K562 (cell line): ENCODE results near the gene BRPF1. TPM values are rescaled to one million over a fixed set of nuclear protein-coding genes. Genes with fewer than 3 reads are reported as not detected.

Experiments used
- ADNP ChIP-seq: fragments of 200-800 bp; sonication (Bioruptor generic); IDR thresholded peaks from 2 replicates; pipeline ENCODE4 v1.6.1; 2016; ENCODE audit warnings: missing genetic modification characterization, missing compliant biosample characterization
- CCNT2 ChIP-seq: IDR thresholded peaks from 2 replicates; pipeline ENCODE4 v1.6.1; 2011; ENCODE audit warnings: borderline replicate concordance, low read depth, mild to moderate bottlenecking, moderate library complexity, mixed read lengths, low read length; ENCODE audit not compliant: insufficient read length; ENCODE audit errors: extremely low read depth
- CREBBP ChIP-seq: IDR thresholded peaks from one replicate; pipeline ENCODE4 v1.6.1; 2012; ENCODE audit warnings: low read depth, mild to moderate bottlenecking, control low read depth, inconsistent platforms, low read length
- CTCFL ChIP-seq: IDR thresholded peaks from 2 replicates; pipeline ENCODE4 v1.6.1; 2011; ENCODE audit warnings: borderline replicate concordance, low read depth, mild to moderate bottlenecking, moderate library complexity, low read length; ENCODE audit not compliant: insufficient read depth, poor library complexity, severe bottlenecking
- DIDO1 ChIP-seq: fragments of 450-650 bp; IDR thresholded peaks from 2 replicates; pipeline ENCODE4 v1.6.1; 2016; ENCODE audit warnings: low read depth, missing biosample characterization, missing genetic modification characterization
- GABPA ChIP-seq: fragments of 200-800 bp; sonication (Bioruptor generic); conservative IDR thresholded peaks from 2 replicates; pipeline ENCODE4 v1.6.1; 2016; ENCODE audit warnings: low read depth, missing genetic modification characterization, missing compliant biosample characterization
- HDAC3 ChIP-seq: fragments of 450-650 bp; IDR thresholded peaks from 2 replicates; pipeline ENCODE4 v1.6.1; 2018; ENCODE audit warnings: borderline replicate concordance, mild to moderate bottlenecking, moderate library complexity; ENCODE audit not compliant: partially characterized antibody
- NCOA4 ChIP-seq: fragments of 450-650 bp; IDR thresholded peaks from 2 replicates; pipeline ENCODE4 v1.6.1; 2018; ENCODE audit warnings: mild to moderate bottlenecking; ENCODE audit not compliant: partially characterized antibody
- POLR2AphosphoS2 ChIP-seq: IDR thresholded peaks from 2 replicates; pipeline ENCODE4 v1.6.1; 2012; ENCODE audit warnings: low read length, improper control_type of control experiment
- POLR2AphosphoS5 ChIP-seq: IDR thresholded peaks from 2 replicates; pipeline ENCODE4 v1.6.1; 2011; ENCODE audit warnings: mild to moderate bottlenecking, low read depth, low read length, moderate library complexity; ENCODE audit not compliant: control insufficient read depth, insufficient read depth
- POLR3A ChIP-seq: IDR thresholded peaks from 2 replicates; pipeline ENCODE4 v1.6.1; 2011; ENCODE audit warnings: borderline replicate concordance, mild to moderate bottlenecking, moderate library complexity; ENCODE audit not compliant: insufficient read length, insufficient read depth; ENCODE audit errors: extremely low read depth
- PPARD ChIP-seq: fragments of 250-450 bp; sonication (Bioruptor Pico); IDR thresholded peaks from 2 replicates; pipeline ENCODE4 v1.8.0; 2022; ENCODE audit warnings: inconsistent platforms, mild to moderate bottlenecking, moderate library complexity
- SNIP1 ChIP-seq: fragments of 450-650 bp; IDR thresholded peaks from 2 replicates; pipeline ENCODE4 v1.7.1; 2017; ENCODE audit warnings: low read depth, mild to moderate bottlenecking
- TARDBP ChIP-seq: fragments of 450-650 bp; IDR thresholded peaks from 2 replicates; pipeline ENCODE4 v1.6.1; 2016
- TBL1XR1 ChIP-seq, 2 experiments: IDR thresholded peaks; 2 replicates each; pipeline ENCODE4 v1.6.1; 2012; ENCODE audit warnings: improper control_type of control experiment in 2 of 2, low read length in 2 of 2, mild to moderate bottlenecking in 1 of 2
- ZBTB26 ChIP-seq: fragments of 450-650 bp; formaldehyde crosslinking; IDR thresholded peaks from 2 replicates; pipeline ENCODE4 v1.4.0; 2022; ENCODE audit warnings: missing genetic modification characterization
- ZNF23 ChIP-seq: fragments of 250-450 bp; sonication (Bioruptor Pico); IDR thresholded peaks from 2 replicates; pipeline ENCODE4 v1.4.0; 2020; ENCODE audit warnings: mild to moderate bottlenecking
- ZNF408 ChIP-seq: fragments of 250-450 bp; sonication (Bioruptor Pico); IDR thresholded peaks from 2 replicates; pipeline ENCODE4 v1.4.0; 2020; ENCODE audit warnings: low read depth, mild to moderate bottlenecking, moderate library complexity
- ZNF785 ChIP-seq: fragments of 250-450 bp; sonication (Bioruptor Pico); IDR thresholded peaks from 2 replicates; pipeline ENCODE4 v1.4.0; 2020; ENCODE audit warnings: mild to moderate bottlenecking
- ZSCAN29 ChIP-seq: fragments of 450-650 bp; IDR thresholded peaks from 2 replicates; pipeline ENCODE4 v1.6.1; 2017
- polyA plus RNA-seq, 8 experiments: library from polyadenylated mRNA; depleted of rRNA in 4 of 8; stranded (reverse) in 5 of 8; unstranded in 3 of 8; fragments of >200 nt; fragmentation: Nextera tagmentation in 2 of 8; fragmentation: Illumina TruSeq in 1 of 8; extraction: Ambion mirVana in 2 of 8; extraction: Trizol in 1 of 8; gene quantifications; 2 replicates each; pipeline versions ENCODE4 v1.2.1 to v1.2.3, GENCODE V29; 2011 to 2014; ENCODE audit warnings: inconsistent platforms in 1 of 8, missing spikeins in 1 of 8
- total RNA-seq, 7 experiments: library from RNA; depleted of rRNA in 6 of 7; stranded (reverse); fragments of >200 nt in 6 of 7; fragmentation: Illumina TruSeq in 2 of 7; extraction: Trizol in 2 of 7; gene quantifications; 2 replicates each; pipeline versions ENCODE4 v1.2.1 to v1.2.3, GENCODE V29; 2011 to 2021; ENCODE audit warnings: low replicate concordance in 1 of 7
- TF ChIP-seq, protein P1 (sequence below): sonication (generic); formaldehyde crosslinking; IDR thresholded peaks from 2 replicates; pipeline ENCODE4 v1.8.1; 2023; ENCODE audit warnings: missing genetic modification reagents, mild to moderate bottlenecking, borderline replicate concordance

Gene BRPF1
- total and polyA plus RNA-seq, 9 of the 15 experiments (the other 6 are each of a cell fraction or from before 2014, with no cell fraction given), result 1.1 to 40.2 (median 23.5) TPM

DNA sequence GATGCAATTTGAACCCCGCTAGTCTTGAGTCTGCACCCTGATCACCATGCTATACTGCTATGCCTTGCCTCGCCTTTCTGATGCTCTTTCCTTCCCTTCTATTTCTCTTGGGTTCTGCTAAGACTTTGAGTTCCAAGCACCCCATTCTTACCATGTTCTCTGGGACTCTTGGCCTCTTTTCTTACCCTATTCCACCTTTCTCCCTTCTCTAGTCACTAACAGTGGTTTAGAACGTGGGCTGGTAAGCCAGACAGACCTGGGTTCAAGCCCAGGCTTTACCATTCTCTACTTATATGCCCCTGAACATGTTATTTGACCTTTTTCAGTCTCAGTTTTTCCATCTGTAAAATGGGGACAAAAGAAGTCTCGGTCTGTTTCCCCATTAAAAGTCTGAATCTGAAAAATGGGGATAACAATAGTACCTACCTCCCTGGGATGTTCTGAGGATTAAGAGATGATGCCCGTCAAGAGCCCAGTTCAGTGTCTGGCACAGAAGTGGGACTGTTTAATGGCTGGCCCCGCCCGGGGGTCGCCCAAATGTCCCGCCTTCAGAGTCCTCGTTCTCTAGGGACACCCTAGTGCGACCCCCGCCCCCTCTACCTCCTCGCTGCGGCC lies 60.4 kb downstream of the BRPF1 start (continued):
- no peak for TF ChIP-seq CREBBP
- TF ChIP-seq POLR2AphosphoS5, result no peak
- TF ChIP-seq ZSCAN29, result no peak
- TF ChIP-seq HDAC3, result peak; percentile 29
- TF ChIP-seq ZBTB26 (CRISPR knock-in tag), result 0 out of 2 replicates have a peak, but pooled peaks have one; percentile 41
- TF ChIP-seq POLR2AphosphoS2, result no peak
- no peak for TF ChIP-seq NCOA4
- TF ChIP-seq POLR3A, result no peak
- no peak for TF ChIP-seq DIDO1 (tag)
- TF ChIP-seq TARDBP, result no peak
- no peak for TF ChIP-seq PPARD (CRISPR knock-in tag)
- TF ChIP-seq ADNP (tag), result no peak
- TF ChIP-seq TBL1XR1 (IDR thresholded peaks at IDR 0.05; ENCODE audit: low read length in 2 of 2), result no peak
- TF ChIP-seq SNIP1, result no peak
- no peak for TF ChIP-seq CTCFL
- no peak for TF ChIP-seq GABPA (tag)
- TF ChIP-seq ZNF785 (CRISPR knock-in tag), result no peak
- TF ChIP-seq CCNT2, result no peak
- no peak for TF ChIP-seq ZNF23 (CRISPR knock-in tag)
- TF ChIP-seq, protein P1, sequence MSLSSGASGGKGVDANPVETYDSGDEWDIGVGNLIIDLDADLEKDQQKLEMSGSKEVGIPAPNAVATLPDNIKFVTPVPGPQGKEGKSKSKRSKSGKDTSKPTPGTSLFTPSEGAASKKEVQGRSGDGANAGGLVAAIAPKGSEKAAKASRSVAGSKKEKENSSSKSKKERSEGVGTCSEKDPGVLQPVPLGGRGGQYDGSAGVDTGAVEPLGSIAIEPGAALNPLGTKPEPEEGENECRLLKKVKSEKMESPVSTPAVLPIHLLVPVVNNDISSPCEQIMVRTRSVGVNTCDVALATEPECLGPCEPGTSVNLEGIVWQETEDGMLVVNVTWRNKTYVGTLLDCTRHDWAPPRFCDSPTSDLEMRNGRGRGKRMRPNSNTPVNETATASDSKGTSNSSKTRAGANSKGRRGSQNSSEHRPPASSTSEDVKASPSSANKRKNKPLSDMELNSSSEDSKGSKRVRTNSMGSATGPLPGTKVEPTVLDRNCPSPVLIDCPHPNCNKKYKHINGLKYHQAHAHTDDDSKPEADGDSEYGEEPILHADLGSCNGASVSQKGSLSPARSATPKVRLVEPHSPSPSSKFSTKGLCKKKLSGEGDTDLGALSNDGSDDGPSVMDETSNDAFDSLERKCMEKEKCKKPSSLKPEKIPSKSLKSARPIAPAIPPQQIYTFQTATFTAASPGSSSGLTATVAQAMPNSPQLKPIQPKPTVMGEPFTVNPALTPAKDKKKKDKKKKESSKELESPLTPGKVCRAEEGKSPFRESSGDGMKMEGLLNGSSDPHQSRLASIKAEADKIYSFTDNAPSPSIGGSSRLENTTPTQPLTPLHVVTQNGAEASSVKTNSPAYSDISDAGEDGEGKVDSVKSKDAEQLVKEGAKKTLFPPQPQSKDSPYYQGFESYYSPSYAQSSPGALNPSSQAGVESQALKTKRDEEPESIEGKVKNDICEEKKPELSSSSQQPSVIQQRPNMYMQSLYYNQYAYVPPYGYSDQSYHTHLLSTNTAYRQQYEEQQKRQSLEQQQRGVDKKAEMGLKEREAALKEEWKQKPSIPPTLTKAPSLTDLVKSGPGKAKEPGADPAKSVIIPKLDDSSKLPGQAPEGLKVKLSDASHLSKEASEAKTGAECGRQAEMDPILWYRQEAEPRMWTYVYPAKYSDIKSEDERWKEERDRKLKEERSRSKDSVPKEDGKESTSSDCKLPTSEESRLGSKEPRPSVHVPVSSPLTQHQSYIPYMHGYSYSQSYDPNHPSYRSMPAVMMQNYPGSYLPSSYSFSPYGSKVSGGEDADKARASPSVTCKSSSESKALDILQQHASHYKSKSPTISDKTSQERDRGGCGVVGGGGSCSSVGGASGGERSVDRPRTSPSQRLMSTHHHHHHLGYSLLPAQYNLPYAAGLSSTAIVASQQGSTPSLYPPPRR (CRISPR knock-in tag), result no peak
- no peak for TF ChIP-seq ZNF408 (CRISPR knock-in tag)
